Right atrium auricular region (tissue), 2 donors: ENCODE data around the gene ZNF385B. TPM values are rescaled to one million over a fixed set of nuclear protein-coding genes. Genes with fewer than 3 reads are reported as not detected.

Experiments
- DNase-seq: peaks from one replicate; pipeline ENCODE4 v3.0.0-alpha.2; 2019; ENCODE audit warnings: low spot score
- H3K27ac ChIP-seq, 2 donors: fragments of 200-600 bp; sonication (generic); 1 replicate in 1 of 2; 2 replicates in 1 of 2; pipeline ENCODE4 v1.5.1; 2016 to 2019
- H3K27me3 ChIP-seq, 2 donors: fragments of 200-600 bp; sonication (generic); one replicate each; pipeline versions ENCODE4 v1.5.1 to v1.6.0; 2017 to 2019
- H3K36me3 ChIP-seq: fragments of 200-600 bp; sonication (generic); one replicate; pipeline ENCODE4 v1.5.1; 2016
- H3K4me1 ChIP-seq, 2 donors: fragments of 200-600 bp; sonication (generic); one replicate each; pipeline versions ENCODE4 v1.5.1 to v1.6.0; 2017 to 2019
- H3K4me3 ChIP-seq, 2 donors: fragments of 200-600 bp; sonication (generic); 1 replicate in 1 of 2; 2 replicates in 1 of 2; pipeline ENCODE4 v1.5.1; 2017 to 2019; ENCODE audit warnings: mild to moderate bottlenecking in 1 of 2, moderate library complexity in 1 of 2
- H3K9me3 ChIP-seq, 2 donors: fragments of 200-600 bp; sonication (generic); one replicate each; pipeline ENCODE4 v1.5.1; 2019
- total RNA-seq, 2 donors: library from RNA; depleted of rRNA; stranded (reverse); fragments of >200 nt; gene quantifications; one replicate each; pipeline ENCODE4 v1.1.0, GENCODE V29; 2016
- TF ChIP-seq, protein P1 (sequence below), 2 donors: fragments of 200-600 bp; sonication (generic); IDR thresholded peaks; one replicate each; pipeline ENCODE4 v1.5.1; 2019; ENCODE audit warnings: antibody characterized with exemption in 2 of 2

ZNF385B gene
- total RNA-seq, 2 donors from 2014 or later = 23.2 to 33.3 TPM

DNA sequence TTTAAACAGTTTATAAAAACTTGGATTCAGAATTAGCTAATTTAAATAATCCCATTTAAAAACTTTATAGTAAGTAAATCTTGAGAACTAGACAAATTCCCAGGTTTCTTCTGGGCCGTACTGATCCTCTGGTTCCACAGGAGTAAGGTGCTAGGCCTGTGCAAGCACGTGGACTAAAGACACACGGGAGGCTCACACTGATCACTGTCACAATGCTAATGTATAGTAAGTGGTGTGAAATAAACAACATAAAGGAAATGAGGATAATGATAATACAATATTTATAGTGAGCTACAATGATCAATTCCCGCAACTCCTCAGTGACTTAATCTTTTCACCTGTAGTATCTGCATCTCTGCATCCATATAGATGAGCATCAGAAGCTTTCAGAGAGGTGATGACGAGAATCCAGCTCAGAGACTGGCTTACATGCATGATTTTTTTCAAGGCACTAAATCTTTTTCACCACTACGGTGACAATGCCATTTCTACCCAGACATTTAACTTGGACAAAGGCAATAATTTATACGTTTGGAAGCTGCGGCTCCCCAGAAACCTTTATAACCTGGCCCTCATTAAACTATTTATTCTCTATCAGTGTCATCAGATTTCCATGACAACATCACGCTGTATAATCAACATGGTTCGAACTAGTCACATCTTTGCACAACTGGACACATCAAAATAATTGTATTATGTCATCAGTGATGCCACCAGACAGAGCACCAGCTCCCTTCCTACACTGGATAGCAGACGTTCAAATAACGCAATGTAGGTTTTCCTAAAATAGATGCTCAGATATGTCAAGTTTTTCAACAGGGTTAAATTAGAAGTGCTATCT lies 196.2 kb downstream of the ZNF385B start:
- Histone ChIP-seq H3K27ac (no peak overlapping the region), H3K4me1 (no peaks in the 10 kb centered on the region), H3K27me3 (no peaks in the 10 kb centered on the region), H3K36me3 (no peaks in the 10 kb centered on the region), H3K9me3 (no peaks in the 10 kb centered on the region), H3K4me3 (no peak overlapping the region)
- DNase-seq = no peak
- TF ChIP-seq, protein P1, sequence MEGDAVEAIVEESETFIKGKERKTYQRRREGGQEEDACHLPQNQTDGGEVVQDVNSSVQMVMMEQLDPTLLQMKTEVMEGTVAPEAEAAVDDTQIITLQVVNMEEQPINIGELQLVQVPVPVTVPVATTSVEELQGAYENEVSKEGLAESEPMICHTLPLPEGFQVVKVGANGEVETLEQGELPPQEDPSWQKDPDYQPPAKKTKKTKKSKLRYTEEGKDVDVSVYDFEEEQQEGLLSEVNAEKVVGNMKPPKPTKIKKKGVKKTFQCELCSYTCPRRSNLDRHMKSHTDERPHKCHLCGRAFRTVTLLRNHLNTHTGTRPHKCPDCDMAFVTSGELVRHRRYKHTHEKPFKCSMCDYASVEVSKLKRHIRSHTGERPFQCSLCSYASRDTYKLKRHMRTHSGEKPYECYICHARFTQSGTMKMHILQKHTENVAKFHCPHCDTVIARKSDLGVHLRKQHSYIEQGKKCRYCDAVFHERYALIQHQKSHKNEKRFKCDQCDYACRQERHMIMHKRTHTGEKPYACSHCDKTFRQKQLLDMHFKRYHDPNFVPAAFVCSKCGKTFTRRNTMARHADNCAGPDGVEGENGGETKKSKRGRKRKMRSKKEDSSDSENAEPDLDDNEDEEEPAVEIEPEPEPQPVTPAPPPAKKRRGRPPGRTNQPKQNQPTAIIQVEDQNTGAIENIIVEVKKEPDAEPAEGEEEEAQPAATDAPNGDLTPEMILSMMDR (IDR thresholded peaks at IDR 0.05) = no peak

DNA sequence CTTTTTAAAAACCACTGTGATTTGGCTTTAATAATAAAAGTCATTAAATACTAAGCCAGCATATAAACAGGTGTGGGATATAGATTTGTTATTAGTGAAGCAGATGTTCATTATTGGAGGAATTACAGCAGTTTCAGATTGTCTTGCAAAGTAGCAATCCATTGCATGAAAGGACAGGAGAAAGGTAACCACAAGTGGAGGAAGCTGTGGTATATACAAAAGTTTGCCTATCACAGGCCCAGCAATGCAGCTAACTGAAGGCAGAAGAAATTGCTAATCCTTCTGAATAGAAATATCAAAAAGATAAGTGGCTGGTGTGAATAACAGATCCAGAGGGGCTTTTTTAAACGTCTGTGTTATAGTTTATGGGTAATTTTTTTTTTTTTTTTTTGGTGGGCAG lies 199.4 kb downstream of the ZNF385B start:
- DNase-seq = no peak
- no peaks in the 10 kb centered on the region for H3K27me3 ChIP-seq
- no peak overlapping the region for H3K4me3 ChIP-seq
- TF ChIP-seq, protein P1 (IDR thresholded peaks at IDR 0.05) = no peak
- no peaks in the 10 kb centered on the region for H3K9me3 ChIP-seq
- H3K4me1 ChIP-seq = no peaks in the 10 kb centered on the region
- no peak overlapping the region for H3K27ac ChIP-seq
- no peaks in the 10 kb centered on the region for H3K36me3 ChIP-seq

DNA sequence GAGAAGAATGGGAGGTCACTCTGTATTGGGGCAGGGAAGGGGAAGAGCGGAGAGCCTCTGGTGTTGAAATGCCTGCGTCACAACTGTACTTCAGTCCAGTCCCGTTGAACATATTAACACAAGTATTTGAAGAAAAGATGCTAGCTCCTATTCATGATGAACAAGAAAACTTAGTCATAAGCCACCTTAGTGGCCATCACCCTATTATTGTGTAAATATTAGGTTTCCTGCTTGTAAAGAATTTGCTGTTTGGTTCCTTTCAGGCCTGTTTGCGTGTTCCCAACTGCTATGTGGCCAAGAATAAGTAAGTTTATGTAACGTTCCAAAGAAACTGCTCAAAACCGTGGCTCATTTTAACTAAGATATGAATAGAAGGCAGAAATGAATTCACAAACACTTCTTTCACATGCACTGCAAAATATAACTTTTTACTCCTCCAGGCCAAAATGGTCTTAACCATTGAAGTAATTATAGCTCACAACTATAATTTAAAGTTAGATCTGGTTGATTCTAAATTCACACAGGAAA lies 204.3 kb downstream of the ZNF385B start:
- no peak for DNase-seq
- Histone ChIP-seq H3K4me3 (no peak overlapping the region), H3K36me3 (no peaks in the 10 kb centered on the region), H3K27me3 (no peaks in the 10 kb centered on the region), H3K9me3 (no peaks in the 10 kb centered on the region), H3K27ac (no peak overlapping the region), H3K4me1 (no peaks in the 10 kb centered on the region)
- TF ChIP-seq, protein P1 (IDR thresholded peaks at IDR 0.05) = no peak

DNA sequence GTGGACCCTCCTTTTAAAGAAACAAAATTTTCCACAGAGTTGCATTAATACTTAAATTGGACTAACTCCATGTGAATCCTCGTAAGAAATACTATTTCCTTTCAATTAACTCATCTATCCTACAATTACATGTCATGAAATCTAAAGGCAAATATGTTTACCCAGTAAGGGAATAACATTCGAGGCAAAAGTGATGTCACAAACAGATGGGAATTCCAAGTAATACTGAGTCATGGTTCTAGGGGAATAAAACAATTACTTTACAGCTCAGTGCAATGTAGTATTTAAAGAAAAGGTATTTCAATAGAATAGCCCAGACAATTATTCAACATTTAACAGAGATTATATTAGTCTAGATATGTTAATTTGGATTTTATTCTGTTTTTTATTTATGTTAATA lies 205.8 kb downstream of the ZNF385B start:
- no peaks in the 10 kb centered on the region for H3K36me3 ChIP-seq
- H3K4me1 ChIP-seq = no peaks in the 10 kb centered on the region
- no peak overlapping the region for H3K27ac ChIP-seq
- TF ChIP-seq, protein P1 (IDR thresholded peaks at IDR 0.05) = no peak
- H3K4me3 ChIP-seq = no peak overlapping the region
- no peaks in the 10 kb centered on the region for H3K9me3 ChIP-seq
- DNase-seq = no peak
- no peaks in the 10 kb centered on the region for H3K27me3 ChIP-seq

DNA sequence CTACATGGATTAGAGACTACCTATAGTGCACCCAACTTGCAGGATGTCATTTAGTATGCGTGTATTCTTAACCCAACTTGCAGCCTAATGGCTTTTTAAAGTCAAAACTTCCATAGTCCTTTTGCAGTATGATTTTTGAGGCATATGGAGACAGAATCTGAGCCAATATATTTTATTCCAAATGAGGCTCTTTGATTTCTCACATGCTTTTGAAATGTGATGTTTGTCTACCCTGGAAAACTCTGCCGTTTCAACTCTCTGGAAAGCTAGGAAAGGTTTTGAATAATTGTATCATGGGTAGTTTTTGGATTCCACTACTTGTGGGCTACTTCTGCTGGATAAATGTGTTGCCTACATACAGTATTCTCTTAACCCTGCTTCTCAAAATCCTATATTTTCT lies 206.6 kb downstream of the ZNF385B start:
- no peak overlapping the region for H3K4me3 ChIP-seq
- no peaks in the 10 kb centered on the region for H3K4me1 ChIP-seq
- H3K27ac ChIP-seq = no peak overlapping the region
- no peaks in the 10 kb centered on the region for H3K27me3 ChIP-seq
- TF ChIP-seq, protein P1 (IDR thresholded peaks at IDR 0.05) = no peak
- DNase-seq = no peak
- H3K9me3 ChIP-seq = no peaks in the 10 kb centered on the region
- H3K36me3 ChIP-seq = no peaks in the 10 kb centered on the region
